Pancreas (tissue), 10 donors: ENCODE results near the gene GPR35. TPM values are rescaled to one million over a fixed set of nuclear protein-coding genes. Genes with fewer than 3 reads are reported as not detected.
"Not testable (repeated sequence)": the region's sequence is repeated elsewhere in the genome, so short reads cannot be mapped to it uniquely, and the experiment has no call there.

Experiments
- ATAC-seq, 4 donors: fragments of 200-7000 bp; cut with Tn5 transposase; one replicate each; pipeline versions ENCODE4 v1.8.0 to v1.9.1; 2020; ENCODE audit warnings: mild to moderate bottlenecking in 4 of 4, moderate library complexity in 4 of 4
- DNase-seq, 6 donors: peaks; one replicate each; pipeline ENCODE4 v3.0.0-alpha.2; 2020
- FAIRE-seq: peaks from 2 replicates; lab custom pipeline; 2012; peaks lifted over from hg19 to GRCh38; lab: Jason Lieb, UNC
- H3K27ac ChIP-seq, 4 donors: fragments of 200-600 bp; sonication (generic); 1 replicate in 3 of 4; 2 replicates in 1 of 4; pipeline versions ENCODE4 v1.5.0 to v1.8.0; 2020
- H3K27me3 ChIP-seq, 4 donors: fragments of 200-600 bp; one replicate each; pipeline ENCODE4 v1.8.0; 2021
- H3K36me3 ChIP-seq, 3 donors: fragments of 200-600 bp; sonication (generic) in 1 of 3; one replicate each; pipeline versions ENCODE4 v1.5.0 to v1.8.0; 2020 to 2021
- H3K4me1 ChIP-seq, 3 donors: fragments of 200-600 bp; one replicate each; pipeline ENCODE4 v1.8.0; 2021
- H3K4me3 ChIP-seq, 4 donors: fragments of 200-600 bp; sonication (generic) in 2 of 4; one replicate each; pipeline versions ENCODE4 v1.5.0 to v1.8.0; 2020 to 2021
- H3K9me3 ChIP-seq, 4 donors: fragments of 200-600 bp; one replicate each; pipeline ENCODE4 v1.8.0; 2021
- WGBS, 2 donors: extraction: QIAGEN DNeasy Blood & Tissue Kit; methylation state at CpG; one replicate each; pipeline ENCODE4 v1.1.7; 2013; 5-methylcytosine and 5-hydroxymethylcytosine counted together
- intact Hi-C, 3 donors: fragments of 100-400 bp; cut with DNase I; formaldehyde crosslinking; loops; one replicate each; pipeline versions ENCODE4 v1.11.1 to v1.14.2; 2022
- polyA plus RNA-seq, 2 donors: library from polyadenylated mRNA; stranded (reverse); fragments of 200-250 nt; gene quantifications; one replicate each; pipeline ENCODE4 v1.2.3, GENCODE V29; 2013
- total RNA-seq, 6 donors: library from RNA; stranded (reverse); fragmentation: NEBNext Ultra II Directional in 4 of 6; extraction: Animal tissue kit (Norgen Biotek cat#: 25700) in 4 of 6; gene quantifications; one replicate each; pipeline versions ENCODE4 v1.2.1 to v1.2.4, GENCODE V29; 2021 to 2023
- TF ChIP-seq, protein P1 (sequence below), 4 donors: fragments of 200-600 bp; sonication (generic) in 3 of 4; IDR thresholded peaks; one replicate each; pipeline versions ENCODE4 v1.5.0 to v1.8.0; 2021; ENCODE audit warnings: antibody characterized with exemption in 4 of 4
- donor health status: healthy with polysubstance abuse.
- donor health status: DM: no; HTN: no; CAD: no; lungs with moderate emphysema.
- donor health status: DM: no; HTN: no; CAD: no.
- donor health status: control.
- donor health status: control.
- donor health status: Bipolar disorder and iron deficiency.
- donor health status: DM: yes; HTN: yes; CAD: no.
- donor health status: DM: no; HTN: no; CAD: no.
- donor health status: DM: no; HTN: no; CAD: no.
- donor health status: DM: yes; HTN: yes; CAD: no.

GPR35 gene
- total and polyA plus RNA-seq, 8 donors = 0.35 to 4.6 (median 1.0) TPM

DNA sequence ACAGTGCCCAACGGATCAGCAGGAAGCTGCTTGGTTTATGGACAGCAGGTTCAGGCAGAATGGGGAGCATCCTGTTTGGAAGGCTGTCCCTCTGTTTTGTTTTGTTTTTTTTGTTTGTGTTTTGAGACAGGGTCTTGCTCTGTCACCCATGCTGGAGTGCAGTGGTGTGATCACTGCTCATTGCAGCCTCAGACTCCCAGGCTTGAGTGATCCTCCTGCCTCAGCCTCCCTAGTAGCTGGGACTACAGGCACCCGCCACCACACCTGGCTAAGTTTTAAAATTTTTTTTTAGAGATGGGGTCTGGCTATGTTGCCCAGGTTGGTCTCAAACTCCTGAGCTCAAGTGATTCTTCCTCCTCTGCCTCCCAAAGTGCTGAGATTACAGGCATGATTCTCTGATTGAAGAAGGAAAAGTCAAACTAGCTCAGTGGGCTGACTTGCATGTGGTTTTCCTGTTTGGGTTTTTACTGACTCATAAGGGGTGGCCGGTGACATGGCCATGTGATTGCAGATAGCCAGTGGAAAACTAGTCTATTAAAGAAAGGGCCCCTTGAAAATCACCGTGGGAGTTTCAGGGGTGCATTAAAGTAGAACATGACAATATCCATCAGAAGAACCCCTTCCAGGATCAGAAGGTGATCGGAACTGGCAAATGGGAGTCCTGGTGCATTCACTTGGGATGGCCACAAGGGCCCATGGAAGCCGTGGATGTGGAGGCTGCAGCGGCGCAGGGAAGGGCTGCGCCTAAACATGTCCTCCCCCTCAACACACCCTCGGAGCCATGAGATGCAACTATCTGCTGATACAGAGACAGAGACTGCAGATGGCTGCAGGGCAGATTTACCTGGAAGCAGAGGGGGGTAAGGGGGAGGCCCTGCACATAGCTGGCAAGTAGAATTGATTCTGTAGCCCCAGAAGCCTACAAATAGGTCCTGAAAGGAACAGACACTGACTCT is 30.9 kb downstream of the GPR35 start:
- H3K4me3 ChIP-seq = no peak overlapping the region
- ATAC-seq = peak in 1 of 4 donors; percentile 52
- WGBS, 2 donors = 72 to 80% methylated on average over 10 of the region's 10 CpGs
- intact Hi-C loops = no loop called here
- TF ChIP-seq, protein P1, sequence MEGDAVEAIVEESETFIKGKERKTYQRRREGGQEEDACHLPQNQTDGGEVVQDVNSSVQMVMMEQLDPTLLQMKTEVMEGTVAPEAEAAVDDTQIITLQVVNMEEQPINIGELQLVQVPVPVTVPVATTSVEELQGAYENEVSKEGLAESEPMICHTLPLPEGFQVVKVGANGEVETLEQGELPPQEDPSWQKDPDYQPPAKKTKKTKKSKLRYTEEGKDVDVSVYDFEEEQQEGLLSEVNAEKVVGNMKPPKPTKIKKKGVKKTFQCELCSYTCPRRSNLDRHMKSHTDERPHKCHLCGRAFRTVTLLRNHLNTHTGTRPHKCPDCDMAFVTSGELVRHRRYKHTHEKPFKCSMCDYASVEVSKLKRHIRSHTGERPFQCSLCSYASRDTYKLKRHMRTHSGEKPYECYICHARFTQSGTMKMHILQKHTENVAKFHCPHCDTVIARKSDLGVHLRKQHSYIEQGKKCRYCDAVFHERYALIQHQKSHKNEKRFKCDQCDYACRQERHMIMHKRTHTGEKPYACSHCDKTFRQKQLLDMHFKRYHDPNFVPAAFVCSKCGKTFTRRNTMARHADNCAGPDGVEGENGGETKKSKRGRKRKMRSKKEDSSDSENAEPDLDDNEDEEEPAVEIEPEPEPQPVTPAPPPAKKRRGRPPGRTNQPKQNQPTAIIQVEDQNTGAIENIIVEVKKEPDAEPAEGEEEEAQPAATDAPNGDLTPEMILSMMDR (IDR thresholded peaks at IDR 0.05) = no peak
- FAIRE-seq = no peak
- H3K4me1 ChIP-seq = no peaks in the 10 kb centered on the region
- H3K36me3 ChIP-seq = no peaks in the 10 kb centered on the region
- H3K27ac ChIP-seq = no peak overlapping the region
- DNase-seq = no peak
- H3K9me3 ChIP-seq = no peaks in the 10 kb centered on the region
- no peaks in the 10 kb centered on the region for H3K27me3 ChIP-seq

GRCh38 chr2:240659883-240660282 is 34.6 kb downstream of the GPR35 start:
- 86 to 90% methylated on average over 7 of the region's 7 CpGs for WGBS, 2 donors
- H3K27ac ChIP-seq, DNase-seq, intact Hi-C loops, H3K4me3 ChIP-seq, H3K36me3 ChIP-seq, ATAC-seq, H3K4me1 ChIP-seq, H3K9me3 ChIP-seq, H3K27me3 ChIP-seq, FAIRE-seq: not testable (repeated sequence)

DNA sequence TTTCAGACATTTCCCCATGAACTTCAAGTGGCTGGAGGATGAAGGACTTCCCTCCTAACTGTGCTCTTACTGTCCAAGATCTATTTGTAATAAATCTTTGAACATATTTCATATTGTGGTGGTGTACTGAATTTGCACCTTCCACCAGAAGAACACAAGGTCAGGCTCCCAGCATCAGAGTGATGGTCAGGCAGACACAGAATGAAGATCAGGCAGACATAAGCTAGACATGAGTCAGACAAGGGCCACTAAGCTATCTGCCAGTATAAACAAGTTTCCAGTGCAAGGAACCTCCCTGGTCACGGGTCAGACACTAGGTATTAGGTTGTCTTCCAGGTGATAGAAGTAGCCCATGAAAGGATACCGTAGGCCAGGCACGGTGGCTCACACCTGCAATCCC is 37.4 kb downstream of the GPR35 start:
- Histone ChIP-seq H3K4me1 (no peaks in the 10 kb centered on the region), H3K4me3 (no peak overlapping the region), H3K36me3 (no peaks in the 10 kb centered on the region), H3K27me3 (peaks cover 0 to 11% (median 4%) of the 10 kb centered on the region in 4 donors), H3K27ac (no peak overlapping the region), H3K9me3 (no peaks in the 10 kb centered on the region)
- no peak for DNase-seq
- intact Hi-C loops = no loop called here
- WGBS, 2 donors = 78 to 89% methylated on average over 3 of the region's 3 CpGs
- FAIRE-seq = no peak
- TF ChIP-seq, protein P1 (IDR thresholded peaks at IDR 0.05) = no peak
- ATAC-seq = no peak

DNA sequence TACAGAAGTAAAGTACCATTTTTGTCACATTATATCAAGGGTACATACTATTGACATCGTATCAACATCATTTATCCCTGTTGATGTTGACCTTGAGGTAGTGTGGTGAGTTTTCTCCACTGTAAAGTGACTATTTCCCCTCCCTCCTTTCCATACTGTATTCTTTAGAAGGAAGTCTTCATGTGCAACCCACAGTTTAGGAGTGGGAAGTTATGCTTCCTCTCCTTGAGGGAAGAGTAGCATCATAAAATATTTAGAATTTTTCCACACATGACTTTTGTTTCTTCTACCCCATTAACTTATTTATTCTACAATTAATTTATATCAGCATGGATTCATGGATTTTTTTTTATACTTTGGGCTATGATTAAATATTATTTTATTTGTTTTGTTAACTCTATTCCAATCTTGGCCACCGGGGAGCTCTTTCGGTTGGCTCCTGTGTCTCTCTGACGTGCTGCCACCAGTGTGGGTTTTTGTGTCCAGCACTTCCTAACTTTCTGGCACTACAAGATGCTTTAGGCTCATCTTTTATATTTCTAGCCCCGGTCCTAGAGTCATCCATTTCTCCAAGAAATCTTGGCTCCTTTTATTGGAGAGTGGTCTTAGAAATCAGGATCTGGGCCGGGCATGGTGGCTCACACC is 38.4 kb downstream of the GPR35 start:
- Histone ChIP-seq H3K4me1 (no peaks in the 10 kb centered on the region), H3K36me3 (no peaks in the 10 kb centered on the region), H3K9me3 (no peaks in the 10 kb centered on the region), H3K27me3 (peaks cover 0 to 11% (median 4%) of the 10 kb centered on the region in 4 donors), H3K27ac (no peak overlapping the region), H3K4me3 (no peak overlapping the region)
- no peak for ATAC-seq
- intact Hi-C loops = no loop called here
- TF ChIP-seq, protein P1 (IDR thresholded peaks at IDR 0.05) = no peak
- DNase-seq = no peak
- FAIRE-seq = no peak
- 65 to 70% methylated on average over 6 of the region's 6 CpGs for WGBS, 2 donors

GRCh38 chr2:240664622-240665021 is 39.3 kb downstream of the GPR35 start:
- H3K9me3 ChIP-seq = no peaks in the 10 kb centered on the region
- H3K36me3 ChIP-seq = no peaks in the 10 kb centered on the region
- WGBS, 2 donors = 82 to 83% methylated on average over 1 of the region's 1 CpG
- FAIRE-seq = no peak
- no peak overlapping the region for H3K4me3 ChIP-seq
- DNase-seq = no peak
- H3K27ac ChIP-seq = no peak overlapping the region
- intact Hi-C loops = no loop called here
- H3K27me3 ChIP-seq = peaks cover 0 to 11% (median 4%) of the 10 kb centered on the region in 4 donors
- no peak for ATAC-seq
- TF ChIP-seq, protein P1 (IDR thresholded peaks at IDR 0.05) = no peak
- no peaks in the 10 kb centered on the region for H3K4me1 ChIP-seq
